Effector memory CD8-positive, alpha-beta T cell (primary cell): ENCODE measurements around the gene GAD2.
A peak's percentile ranks its signal among the peaks of the same experiment; 100 is the strongest.

Source experiments
- ATAC-seq: fragments of 150-1000 bp; cut with Tn5 transposase; replicated peaks from 2 replicates; pipeline ENCODE4 v1.10.0; 2021; ENCODE audit warnings: mild to moderate bottlenecking, moderate library complexity
- DNase-seq, 3 experiments: peaks; one replicate each; pipeline ENCODE4 v3.0.0; 2021
- H3K27ac Mint-ChIP-seq, 2 donors: one replicate each; pipeline ENCODE4 v1.8.0; 2022; ENCODE audit warnings: mild to moderate bottlenecking in 2 of 2, mixed read lengths in 2 of 2, moderate library complexity in 2 of 2
- H3K27me3 Mint-ChIP-seq, 2 donors: one replicate each; pipeline ENCODE4 v1.8.0; 2022; ENCODE audit warnings: mixed read lengths in 2 of 2
- H3K36me3 Mint-ChIP-seq: one replicate; pipeline ENCODE4 v1.8.0; 2022; ENCODE audit warnings: mild to moderate bottlenecking, moderate library complexity, mixed read lengths; ENCODE audit not compliant: insufficient read depth
- H3K4me1 Mint-ChIP-seq, 2 donors: one replicate each; pipeline ENCODE4 v1.8.0; 2022; ENCODE audit warnings: low read depth in 2 of 2, mixed read lengths in 2 of 2
- H3K4me3 Mint-ChIP-seq, 2 donors: one replicate each; pipeline ENCODE4 v1.8.0; 2022; ENCODE audit warnings: mild to moderate bottlenecking in 2 of 2, mixed read lengths in 2 of 2, moderate library complexity in 2 of 2
- H3K9me3 Mint-ChIP-seq, 2 donors: one replicate each; pipeline ENCODE4 v1.8.0; 2022; ENCODE audit warnings: mixed read lengths in 2 of 2

Gene GAD2

DNA sequence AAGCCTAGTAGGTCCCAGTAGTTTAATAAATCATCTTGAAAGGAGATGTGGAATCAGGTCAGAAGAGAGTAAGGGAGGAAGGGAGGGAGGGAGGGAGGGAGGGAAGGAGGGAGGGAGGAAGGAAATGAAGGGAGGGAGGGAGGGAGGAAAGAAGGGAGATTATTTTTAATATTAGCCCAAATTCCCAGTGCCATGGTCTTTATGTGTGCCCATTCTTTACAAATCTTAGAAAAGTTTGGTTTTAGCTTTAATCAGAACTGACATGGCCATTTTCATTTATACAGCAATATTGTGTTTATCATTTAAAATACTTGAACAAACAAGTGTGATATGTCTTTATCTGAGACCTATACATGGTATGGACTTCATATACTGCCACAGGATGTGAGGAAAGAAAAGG is 86.8 kb downstream of the GAD2 start:
- H3K4me1 Mint-ChIP-seq: no peaks in the 10 kb centered on the region
- H3K9me3 Mint-ChIP-seq: no peaks in the 10 kb centered on the region
- H3K4me3 Mint-ChIP-seq: no peak overlapping the region
- DNase-seq: no peak
- H3K36me3 Mint-ChIP-seq: no peaks in the 10 kb centered on the region
- no peak for ATAC-seq
- H3K27me3 Mint-ChIP-seq: peaks cover 22 to 32% of the 10 kb centered on the region in 2 donors
- H3K27ac Mint-ChIP-seq: no peak overlapping the region

DNA sequence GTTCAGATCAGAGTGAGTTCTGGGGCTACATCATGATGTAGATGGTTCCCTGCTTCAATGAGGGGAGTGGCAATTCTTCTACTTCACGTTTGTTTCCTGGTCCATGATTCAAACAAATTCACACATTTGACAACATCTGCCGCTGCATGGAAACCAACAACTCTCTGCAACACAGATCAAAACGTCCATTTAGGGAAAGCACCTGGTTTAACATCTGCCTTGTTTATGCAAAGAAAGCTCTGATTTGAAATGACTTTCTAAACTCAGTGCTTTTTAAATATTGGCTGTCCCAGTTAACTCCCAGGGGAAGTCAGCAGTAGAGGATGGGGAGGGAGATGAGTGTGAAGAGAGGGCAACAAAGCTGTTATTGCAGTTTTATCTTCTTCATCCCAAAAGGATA is 93.8 kb downstream of the GAD2 start:
- ATAC-seq (no peak), DNase-seq (no peak)
- H3K9me3 Mint-ChIP-seq: no peaks in the 10 kb centered on the region
- no peak overlapping the region for H3K4me3 Mint-ChIP-seq
- H3K4me1 Mint-ChIP-seq: no peaks in the 10 kb centered on the region
- no peak overlapping the region for H3K27ac Mint-ChIP-seq
- peaks cover 66 to 98% of the 10 kb centered on the region in 2 donors for H3K27me3 Mint-ChIP-seq
- H3K36me3 Mint-ChIP-seq: no peaks in the 10 kb centered on the region

DNA sequence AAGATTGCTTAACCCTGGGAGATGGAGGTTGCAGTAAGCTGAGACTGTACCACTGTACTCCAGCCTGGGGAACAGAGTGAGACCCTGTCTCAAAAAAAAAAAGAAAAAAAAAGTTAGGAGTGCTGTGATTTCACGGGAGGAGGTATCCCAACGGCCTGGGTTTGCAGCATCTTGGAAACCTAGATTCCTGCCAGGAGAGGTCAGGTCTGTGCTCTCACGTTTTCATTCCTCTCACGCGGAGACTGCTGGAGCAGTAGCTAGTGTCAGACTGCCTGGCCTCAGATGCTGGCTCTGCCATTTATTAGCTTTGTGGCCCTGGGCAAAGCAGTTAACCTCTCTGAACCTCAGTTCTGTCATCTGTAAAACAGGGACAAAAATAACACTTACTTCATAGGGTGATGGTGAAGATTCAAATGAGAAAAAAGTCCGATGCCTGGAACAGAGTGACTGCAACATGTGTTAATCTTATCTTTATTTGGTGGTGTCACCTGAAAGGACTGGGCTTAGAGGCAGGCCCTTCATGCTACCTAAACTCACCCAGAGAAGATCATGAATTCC is 94.9 kb downstream of the GAD2 start:
- H3K4me1 Mint-ChIP-seq: no peaks in the 10 kb centered on the region
- H3K27me3 Mint-ChIP-seq: peaks cover 66 to 95% of the 10 kb centered on the region in 2 donors
- H3K4me3 Mint-ChIP-seq: no peak overlapping the region
- no peaks in the 10 kb centered on the region for H3K36me3 Mint-ChIP-seq
- DNase-seq (no peak), ATAC-seq (no peak)
- no peak overlapping the region for H3K27ac Mint-ChIP-seq
- H3K9me3 Mint-ChIP-seq: no peaks in the 10 kb centered on the region

DNA sequence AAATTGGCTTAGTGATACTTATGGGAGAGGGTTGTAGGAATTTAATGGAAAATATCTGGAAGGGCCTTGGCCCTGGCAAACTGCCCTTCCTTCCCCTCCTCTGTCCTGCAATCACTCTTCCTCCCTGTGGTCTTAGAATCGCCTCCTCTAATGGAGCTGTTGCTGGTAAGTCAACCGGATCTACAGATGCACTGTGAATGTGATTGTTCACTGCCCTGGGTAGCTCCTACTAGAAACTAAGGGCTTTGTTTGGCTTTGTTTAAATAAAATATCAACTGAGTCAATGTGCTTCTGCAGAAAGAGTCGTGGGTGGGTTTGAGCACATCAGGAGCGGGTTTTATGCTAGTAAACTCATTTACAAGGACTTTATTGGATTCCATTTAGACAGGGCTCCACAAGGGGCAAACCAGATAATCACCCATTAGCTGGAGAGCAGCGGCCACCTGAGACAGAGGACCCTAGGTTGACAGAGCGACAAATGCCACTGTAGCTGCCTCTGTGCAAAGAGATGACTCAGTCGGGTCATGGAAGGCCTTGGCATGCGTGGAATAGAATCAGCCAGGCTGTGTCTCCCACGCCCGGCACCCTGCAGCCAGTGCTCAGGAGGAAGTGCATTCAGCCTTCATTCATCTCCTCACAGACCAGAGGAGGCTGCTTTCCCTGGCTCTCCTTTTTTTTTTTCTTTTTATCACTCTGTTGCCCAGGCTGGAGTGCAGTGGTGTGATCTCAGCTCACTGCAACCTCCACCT is 97.9 kb downstream of the GAD2 start:
- H3K9me3 Mint-ChIP-seq: no peaks in the 10 kb centered on the region
- no peaks in the 10 kb centered on the region for H3K4me1 Mint-ChIP-seq
- no peak for DNase-seq
- H3K4me3 Mint-ChIP-seq: no peak overlapping the region
- H3K27ac Mint-ChIP-seq: no peak overlapping the region
- no peak for ATAC-seq
- H3K36me3 Mint-ChIP-seq: no peaks in the 10 kb centered on the region
- H3K27me3 Mint-ChIP-seq: peaks cover 66 to 86% of the 10 kb centered on the region in 2 donors

DNA sequence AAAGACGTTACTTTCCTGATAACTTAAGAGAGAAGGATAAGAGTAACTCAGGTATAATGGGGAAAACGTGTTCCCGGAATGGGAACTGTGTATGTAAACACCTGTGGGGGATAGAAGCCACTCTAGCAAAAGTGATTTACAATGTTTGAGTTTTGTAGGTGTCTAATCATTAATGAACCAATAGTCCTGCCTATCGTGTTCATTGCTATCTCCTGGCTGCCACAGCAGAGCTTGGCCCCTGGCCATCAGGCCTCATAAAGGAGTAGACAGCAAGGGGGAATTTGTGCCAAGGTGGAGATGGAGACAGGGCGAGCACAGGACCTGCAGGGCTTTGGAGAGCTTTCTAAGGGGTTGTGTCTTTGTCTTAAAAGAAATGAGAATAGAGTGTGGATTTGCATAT is 102.1 kb downstream of the GAD2 start:
- H3K27me3 Mint-ChIP-seq: peaks cover 60 to 67% of the 10 kb centered on the region in 2 donors
- DNase-seq (no peak), ATAC-seq (no peak)
- no peaks in the 10 kb centered on the region for H3K9me3 Mint-ChIP-seq
- H3K27ac Mint-ChIP-seq: no peak overlapping the region
- no peaks in the 10 kb centered on the region for H3K4me1 Mint-ChIP-seq
- no peaks in the 10 kb centered on the region for H3K36me3 Mint-ChIP-seq
- H3K4me3 Mint-ChIP-seq: no peak overlapping the region

DNA sequence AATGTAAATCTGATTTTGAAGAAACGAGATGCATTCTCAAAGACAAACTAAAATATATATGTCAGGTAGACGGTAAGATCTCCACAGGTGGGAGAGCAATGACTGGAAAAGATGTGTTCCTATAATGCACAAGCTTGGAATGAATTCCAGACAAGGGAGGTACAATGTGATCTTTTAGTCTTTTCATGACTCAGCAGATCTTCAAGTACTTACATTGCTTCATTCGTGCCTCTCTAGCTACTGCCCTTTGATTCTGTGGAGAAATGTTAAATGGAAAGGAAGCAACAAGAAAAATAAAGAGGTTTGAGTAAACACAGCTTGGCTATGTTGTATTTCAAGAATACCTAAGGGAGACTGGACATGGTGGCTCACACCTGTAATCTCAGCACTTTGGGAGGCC is 106.6 kb downstream of the GAD2 start:
- Mint-ChIP-seq H3K27ac (no peak overlapping the region), H3K4me3 (no peak overlapping the region), H3K36me3 (no peaks in the 10 kb centered on the region), H3K9me3 (no peaks in the 10 kb centered on the region), H3K4me1 (no peaks in the 10 kb centered on the region), H3K27me3 (peaks cover 36 to 51% of the 10 kb centered on the region in 2 donors)
- no peak for DNase-seq
- no peak for ATAC-seq

DNA sequence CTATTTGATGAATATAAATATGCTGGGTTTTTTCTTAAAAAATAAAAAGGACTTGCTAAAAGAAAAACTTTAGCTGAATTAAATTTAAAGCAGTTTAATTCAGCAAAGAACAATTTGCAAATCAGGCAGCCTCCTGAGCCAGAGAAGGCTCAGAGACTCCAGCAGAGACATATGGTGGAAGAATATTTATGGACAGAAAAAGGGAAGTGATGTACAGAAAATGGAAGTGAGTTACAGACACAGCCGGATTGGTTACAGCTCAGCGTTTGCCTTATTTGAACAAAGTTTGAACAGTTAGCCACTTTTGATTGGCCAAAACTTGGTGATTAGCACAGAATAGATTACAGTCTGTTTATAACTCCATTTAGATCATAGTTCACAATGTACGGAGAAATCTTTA is 110.3 kb downstream of the GAD2 start:
- Mint-ChIP-seq H3K27ac (no peak overlapping the region), H3K9me3 (no peaks in the 10 kb centered on the region), H3K4me3 (no peak overlapping the region), H3K4me1 (peaks cover 3 to 4% of the 10 kb centered on the region in 2 donors), H3K27me3 (peaks cover 31 to 33% of the 10 kb centered on the region in 2 donors), H3K36me3 (no peaks in the 10 kb centered on the region)
- ATAC-seq (no peak), DNase-seq (no peak)

DNA sequence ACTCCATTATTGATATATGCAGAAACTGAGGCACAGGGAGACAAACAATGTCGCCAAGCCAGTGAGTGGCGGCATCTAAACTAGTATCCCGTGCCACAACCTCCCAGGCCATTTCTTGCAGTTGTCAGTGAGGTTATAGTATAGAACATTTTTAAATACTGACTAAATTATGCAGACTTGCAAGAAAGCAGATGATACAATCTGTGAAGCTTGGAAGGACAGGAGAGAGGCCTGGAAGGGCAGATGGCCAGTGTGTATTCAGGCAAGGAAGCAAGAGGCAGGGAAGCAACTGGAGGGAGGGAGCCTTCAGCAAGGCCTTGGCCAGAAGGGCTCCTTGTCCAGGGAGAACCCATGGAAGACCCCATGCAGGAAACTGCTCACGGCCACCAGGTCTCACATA is 111.2 kb downstream of the GAD2 start:
- Mint-ChIP-seq H3K4me3 (no peak overlapping the region), H3K27ac (no peak overlapping the region), H3K9me3 (no peaks in the 10 kb centered on the region), H3K4me1 (peaks cover 3 to 4% of the 10 kb centered on the region in 2 donors), H3K36me3 (no peaks in the 10 kb centered on the region), H3K27me3 (peaks cover 22 to 32% of the 10 kb centered on the region in 2 donors)
- no peak for DNase-seq
- ATAC-seq: no peak

DNA sequence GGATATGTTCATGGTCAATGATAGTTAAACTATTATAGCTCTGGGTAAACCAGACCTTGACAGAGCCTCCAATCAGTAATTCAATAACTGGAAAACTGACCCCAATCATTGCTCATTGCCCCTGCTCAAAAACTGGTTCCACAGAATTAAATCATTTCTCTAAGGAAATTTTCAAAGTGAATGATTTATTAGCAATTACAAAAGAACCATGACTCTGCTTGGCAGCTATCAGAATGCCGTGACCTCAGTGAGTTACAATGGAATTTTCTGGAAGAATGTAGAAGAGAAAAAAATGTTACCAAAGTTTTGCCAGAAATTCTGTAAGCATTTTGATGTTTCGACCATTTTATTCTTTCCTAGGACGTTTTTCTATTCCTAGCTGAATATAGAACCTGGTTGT is 114.8 kb downstream of the GAD2 start:
- Mint-ChIP-seq H3K27me3 (peaks cover 15 to 22% of the 10 kb centered on the region in 2 donors), H3K4me1 (peaks cover 7 to 9% of the 10 kb centered on the region in 2 donors), H3K9me3 (no peaks in the 10 kb centered on the region), H3K4me3 (no peak overlapping the region), H3K27ac (no peak overlapping the region), H3K36me3 (no peaks in the 10 kb centered on the region)
- no peak for ATAC-seq
- no peak for DNase-seq

DNA sequence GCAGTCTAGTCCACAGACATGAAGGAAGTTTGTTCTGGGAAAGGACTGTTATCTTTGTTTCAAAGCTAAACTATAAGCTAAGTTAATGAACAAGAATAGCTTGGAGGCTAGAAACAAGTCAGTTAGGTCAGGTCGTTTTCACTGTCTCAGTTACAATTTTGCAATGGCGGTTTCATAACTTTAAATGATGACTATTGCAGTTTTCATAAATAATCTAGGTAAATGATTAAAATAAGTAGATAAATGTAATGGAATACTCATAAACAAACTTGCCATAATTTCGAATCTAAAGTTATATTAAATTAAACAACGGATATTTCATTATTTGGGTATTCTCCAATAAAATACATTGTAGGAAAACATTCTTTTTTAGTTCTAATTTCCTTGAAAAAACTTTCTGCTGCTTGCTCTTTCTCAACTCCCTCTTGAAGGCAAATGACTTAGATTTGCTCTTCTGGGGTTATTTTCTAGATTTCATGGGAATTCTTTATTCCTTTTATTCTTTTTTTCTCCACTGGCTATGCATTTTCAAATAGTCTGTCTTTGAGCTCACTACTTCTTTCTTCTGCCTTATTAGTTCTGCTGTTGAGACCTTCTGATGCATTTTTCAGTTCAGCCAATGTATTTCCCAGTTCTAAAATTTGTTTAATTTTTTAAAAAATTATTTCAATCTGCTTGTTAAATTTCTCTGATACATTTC is 117.8 kb downstream of the GAD2 start:
- Mint-ChIP-seq H3K36me3 (no peaks in the 10 kb centered on the region), H3K9me3 (no peaks in the 10 kb centered on the region), H3K27ac (no peak overlapping the region), H3K4me3 (no peak overlapping the region), H3K27me3 (peaks cover 0 to 10% of the 10 kb centered on the region in 2 donors), H3K4me1 (peaks cover 7 to 14% of the 10 kb centered on the region in 2 donors)
- ATAC-seq (no peak), DNase-seq (no peak)

DNA sequence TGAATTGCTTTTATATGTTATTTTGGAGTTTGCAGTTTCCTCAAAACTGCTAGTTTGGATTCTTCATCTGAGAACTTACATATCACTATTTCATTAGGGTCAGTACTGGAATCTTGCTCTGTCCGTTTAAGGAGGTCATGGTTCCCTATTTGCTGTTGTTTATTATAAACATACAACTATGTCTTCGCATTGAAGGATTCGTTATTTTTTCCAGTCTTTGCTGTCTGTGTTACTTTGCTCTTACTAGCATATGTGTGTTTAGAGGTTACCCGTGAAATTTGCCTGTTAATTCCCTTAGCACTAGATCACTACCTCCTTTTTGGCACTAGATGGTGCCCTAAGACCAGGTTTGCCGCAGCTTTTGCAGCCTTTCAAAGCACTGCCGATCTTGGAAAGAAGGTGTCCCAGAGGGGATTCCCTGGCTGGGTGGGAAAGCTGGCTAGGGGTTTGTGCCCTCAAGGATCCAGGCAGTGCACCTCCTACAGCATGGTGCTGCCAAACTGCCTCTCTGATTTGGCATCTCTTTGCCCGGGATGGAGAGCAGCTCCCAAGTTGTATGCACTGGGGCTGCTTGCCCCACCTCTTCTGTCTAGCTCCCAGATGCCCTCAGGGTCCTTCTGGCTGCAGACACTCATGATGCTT is 118.5 kb downstream of the GAD2 start:
- DNase-seq (peak; percentile 48 to 68 (median 59)), ATAC-seq (peak; percentile 91)
- H3K4me1 Mint-ChIP-seq: peaks cover 4 to 11% of the 10 kb centered on the region in 2 donors
- peak overlapping the region; percentile 17 to 70 for H3K27ac Mint-ChIP-seq
- no peaks in the 10 kb centered on the region for H3K9me3 Mint-ChIP-seq
- H3K27me3 Mint-ChIP-seq: peaks cover 0 to 5% of the 10 kb centered on the region in 2 donors
- peak overlapping the region; percentile 74 to 84 for H3K4me3 Mint-ChIP-seq
- no peaks in the 10 kb centered on the region for H3K36me3 Mint-ChIP-seq

DNA sequence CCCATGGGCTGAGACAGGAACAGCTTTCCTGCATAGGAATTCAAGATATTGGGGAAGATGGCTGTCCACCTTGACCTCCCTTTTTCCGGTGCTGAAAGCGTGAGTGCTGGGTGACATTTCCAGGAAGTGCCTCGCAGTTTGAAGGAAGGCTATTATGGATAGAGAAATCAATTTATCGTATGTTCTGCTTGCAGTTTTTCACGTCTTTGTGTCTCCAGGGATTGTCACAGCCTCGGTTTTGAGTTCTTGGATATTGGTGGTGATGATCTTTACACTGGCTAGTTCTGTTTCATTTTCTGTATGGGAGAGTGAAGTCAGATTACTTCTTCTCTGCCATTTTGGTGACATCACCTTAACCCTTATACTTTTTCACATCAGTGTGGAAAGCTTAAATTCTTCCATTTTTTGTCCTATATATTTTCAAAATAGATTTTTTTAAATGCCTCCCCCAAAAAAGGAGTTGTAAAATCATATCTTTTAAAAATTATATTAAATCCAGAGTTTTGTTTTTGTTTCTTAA is 119.1 kb downstream of the GAD2 start:
- H3K27me3 Mint-ChIP-seq: peaks cover 0 to 5% of the 10 kb centered on the region in 2 donors
- H3K4me1 Mint-ChIP-seq: peaks cover 4 to 11% of the 10 kb centered on the region in 2 donors
- ATAC-seq (peak; percentile 38), DNase-seq (peak in 1 of 3 experiments; percentile 4)
- no peaks in the 10 kb centered on the region for H3K9me3 Mint-ChIP-seq
- peak overlapping the region; percentile 74 to 84 for H3K4me3 Mint-ChIP-seq
- peak overlapping the region; percentile 17 to 70 for H3K27ac Mint-ChIP-seq
- H3K36me3 Mint-ChIP-seq: no peaks in the 10 kb centered on the region

DNA sequence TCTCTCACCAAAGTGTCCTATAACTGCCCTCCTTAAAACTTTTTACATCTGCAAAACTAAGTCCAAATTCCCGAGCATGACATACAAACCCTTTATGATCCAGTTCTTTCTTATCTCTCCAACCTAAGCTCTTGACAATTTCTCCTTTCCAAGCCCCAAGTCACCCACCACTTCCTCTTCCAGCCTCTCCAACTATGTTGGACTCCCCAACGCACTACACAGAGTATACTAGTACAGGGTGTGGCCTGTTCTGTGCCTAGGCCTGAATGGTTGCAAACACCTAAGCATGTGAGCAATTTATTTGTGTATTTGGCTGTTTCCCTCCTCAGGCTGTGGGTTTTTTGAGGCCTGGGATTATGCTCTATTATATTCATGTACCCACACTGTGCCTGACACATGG is 120.4 kb downstream of the GAD2 start:
- ATAC-seq (no peak), DNase-seq (no peak)
- no peaks in the 10 kb centered on the region for H3K36me3 Mint-ChIP-seq
- H3K27ac Mint-ChIP-seq: no peak overlapping the region
- H3K4me3 Mint-ChIP-seq: no peak overlapping the region
- peaks cover 0 to 7% of the 10 kb centered on the region in 2 donors for H3K27me3 Mint-ChIP-seq
- no peaks in the 10 kb centered on the region for H3K9me3 Mint-ChIP-seq
- peaks cover 4 to 11% of the 10 kb centered on the region in 2 donors for H3K4me1 Mint-ChIP-seq
